GM13976 (cell line): ENCODE results near the gene RPLP1.

Source experiments
- DNase-seq: peaks from one replicate; pipeline ENCODE4 v3.0.0; 2012; ENCODE audit warnings: low spot score
- in situ Hi-C: fragments of 300-500 bp; cut with MboI; formaldehyde crosslinking; loops from one replicate; pipeline ENCODE4 v1.12.0; 2022; ENCODE audit warnings: low sequenced_read_pairs, mixed read lengths, inconsistent platforms; ENCODE audit not compliant: unreplicated experiment
- TF ChIP-seq, protein P1 (sequence below): IDR thresholded peaks from 2 replicates; pipeline ENCODE4 v1.5.1; 2012; ENCODE audit warnings: borderline replicate concordance, mild to moderate bottlenecking; ENCODE audit not compliant: insufficient read depth; ENCODE audit errors: extremely low read depth, missing control alignments, control extremely low read depth

Gene RPLP1

GRCh38 chr15:69421498-69421897 is 31.1 kb upstream of the RPLP1 start:
- no peak for DNase-seq
- in situ Hi-C loops = no loop called here
- TF ChIP-seq, protein P1, sequence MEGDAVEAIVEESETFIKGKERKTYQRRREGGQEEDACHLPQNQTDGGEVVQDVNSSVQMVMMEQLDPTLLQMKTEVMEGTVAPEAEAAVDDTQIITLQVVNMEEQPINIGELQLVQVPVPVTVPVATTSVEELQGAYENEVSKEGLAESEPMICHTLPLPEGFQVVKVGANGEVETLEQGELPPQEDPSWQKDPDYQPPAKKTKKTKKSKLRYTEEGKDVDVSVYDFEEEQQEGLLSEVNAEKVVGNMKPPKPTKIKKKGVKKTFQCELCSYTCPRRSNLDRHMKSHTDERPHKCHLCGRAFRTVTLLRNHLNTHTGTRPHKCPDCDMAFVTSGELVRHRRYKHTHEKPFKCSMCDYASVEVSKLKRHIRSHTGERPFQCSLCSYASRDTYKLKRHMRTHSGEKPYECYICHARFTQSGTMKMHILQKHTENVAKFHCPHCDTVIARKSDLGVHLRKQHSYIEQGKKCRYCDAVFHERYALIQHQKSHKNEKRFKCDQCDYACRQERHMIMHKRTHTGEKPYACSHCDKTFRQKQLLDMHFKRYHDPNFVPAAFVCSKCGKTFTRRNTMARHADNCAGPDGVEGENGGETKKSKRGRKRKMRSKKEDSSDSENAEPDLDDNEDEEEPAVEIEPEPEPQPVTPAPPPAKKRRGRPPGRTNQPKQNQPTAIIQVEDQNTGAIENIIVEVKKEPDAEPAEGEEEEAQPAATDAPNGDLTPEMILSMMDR = no peak

GRCh38 chr15:69422336-69422895 is 30.2 kb upstream of the RPLP1 start:
- TF ChIP-seq, protein P1 = no peak
- DNase-seq = no peak
- in situ Hi-C loops = no loop called here

GRCh38 chr15:69424001-69424400 is 28.6 kb upstream of the RPLP1 start:
- in situ Hi-C loops = no loop called here
- DNase-seq = no peak
- TF ChIP-seq, protein P1 = no peak

- in situ Hi-C loops = no loop called here
- DNase-seq = no peak
- TF ChIP-seq, protein P1 = no peak
Observed at GRCh38 chr15:69424748-69425413, 27.7 kb upstream of the RPLP1 start.

DNA sequence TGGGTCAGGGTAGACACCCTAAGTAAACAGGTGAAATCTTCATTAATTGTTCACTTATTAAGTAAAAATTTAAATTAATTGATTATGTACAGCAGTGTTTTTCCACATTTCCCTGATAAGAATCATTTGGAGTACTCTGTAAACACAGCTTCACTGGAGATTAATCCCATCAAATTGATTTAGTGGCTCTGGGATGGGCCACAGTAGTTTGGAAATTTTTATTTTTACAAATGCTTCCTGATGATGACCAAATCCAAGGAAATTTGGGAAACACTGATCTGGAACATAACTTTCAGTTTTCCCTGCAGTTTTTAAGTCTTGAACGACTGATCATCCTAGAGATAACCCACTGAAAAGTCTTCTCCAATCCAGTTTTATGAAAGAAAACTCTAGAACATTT is 18.8 kb upstream of the RPLP1 start:
- no peak for DNase-seq
- in situ Hi-C loops = no loop called here
- TF ChIP-seq, protein P1 = no peak

- no peak for DNase-seq
- in situ Hi-C loops = no loop called here
- TF ChIP-seq, protein P1 = no peak
Observed at GRCh38 chr15:69434238-69434637, 18.4 kb upstream of the RPLP1 start.
